ENCODE measurements around the gene PTPRN2.

The PTPRN2 gene

GRCh38 chr7:157613575-157614322 lies 973.9 kb downstream of the PTPRN2 start:
- DNase-seq = no peak

- DNase-seq = no peak
Measured at GRCh38 chr7:157612664-157613561, 974.7 kb downstream of the PTPRN2 start.

DNA sequence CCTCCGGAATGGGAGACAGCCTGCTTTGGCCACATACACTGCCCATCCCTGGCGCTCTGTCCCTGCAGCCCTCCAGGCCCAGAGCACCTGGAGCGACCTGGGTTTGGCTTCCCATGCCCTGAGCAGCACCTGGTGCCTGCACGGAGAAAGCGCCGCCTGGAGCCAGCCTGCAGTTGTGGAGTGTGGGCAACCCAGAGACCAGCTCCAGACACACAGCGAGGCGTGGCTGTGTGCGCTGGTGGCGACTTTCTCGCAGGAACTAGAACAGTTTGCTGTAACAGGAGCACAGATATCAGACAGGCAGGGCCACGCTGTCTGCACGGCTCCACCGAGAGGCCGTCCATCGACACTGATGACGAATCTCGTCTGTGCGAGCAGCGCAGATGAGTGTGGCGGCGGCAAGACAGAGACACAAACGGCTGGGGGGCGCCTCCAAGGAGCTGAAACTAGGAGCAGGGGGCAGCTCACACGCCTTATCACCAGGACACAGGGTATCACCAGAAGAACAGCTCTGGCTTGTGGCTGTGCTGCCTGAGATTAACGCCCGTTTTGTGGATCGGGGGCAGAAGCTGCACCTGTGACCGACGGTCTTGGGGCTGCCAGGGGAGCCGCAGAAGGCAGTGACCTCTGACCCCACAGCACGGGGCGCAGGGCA lies 975.5 kb downstream of the PTPRN2 start:
- no peak for DNase-seq

DNA sequence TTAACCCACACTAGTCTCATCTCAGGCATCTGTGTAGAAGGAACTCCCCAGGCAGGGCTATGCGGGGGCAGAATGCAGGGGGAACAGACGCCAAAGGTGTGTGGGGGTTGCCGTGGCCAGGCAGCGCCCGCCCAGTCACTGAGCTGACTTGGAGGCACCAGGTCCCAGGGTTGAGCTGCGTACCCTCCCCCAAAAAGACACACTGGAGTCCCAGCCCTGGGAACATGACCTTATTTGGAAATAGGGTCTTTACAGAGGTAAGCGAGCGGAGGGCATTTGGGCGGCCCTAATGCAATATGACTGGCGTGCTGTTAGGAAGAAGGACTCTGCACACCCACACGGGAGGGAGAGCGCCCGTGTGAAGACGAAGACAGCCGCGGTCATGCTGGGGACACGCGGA lies 976.3 kb downstream of the PTPRN2 start:
- no peak for DNase-seq

GRCh38 chr7:157610671-157611295 lies 976.8 kb downstream of the PTPRN2 start:
- no peak for DNase-seq

GRCh38 chr7:157609932-157610640 lies 977.5 kb downstream of the PTPRN2 start:
- DNase-seq = no peak

DNA sequence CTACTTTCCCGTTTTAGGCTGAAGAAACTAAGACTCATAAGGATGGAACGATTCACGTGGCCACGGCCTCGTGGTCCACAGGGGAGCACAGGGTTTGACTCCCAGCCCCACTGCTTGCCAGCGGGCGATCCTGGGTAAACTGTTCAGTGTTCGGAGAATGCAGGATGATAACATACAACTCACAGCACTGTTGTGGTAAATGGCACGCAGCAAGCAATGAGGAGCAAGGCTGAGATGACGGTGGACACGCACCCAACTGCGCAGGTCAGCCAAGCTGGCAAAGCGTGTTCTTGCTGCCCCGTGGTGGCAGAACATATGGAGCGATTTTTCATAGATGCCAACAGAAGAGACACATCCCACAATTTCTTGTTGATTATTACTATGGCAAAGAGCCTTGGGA lies 978.1 kb downstream of the PTPRN2 start:
- DNase-seq = no peak

GRCh38 chr7:157607218-157607617 lies 980.4 kb downstream of the PTPRN2 start:
- DNase-seq = no peak

DNA sequence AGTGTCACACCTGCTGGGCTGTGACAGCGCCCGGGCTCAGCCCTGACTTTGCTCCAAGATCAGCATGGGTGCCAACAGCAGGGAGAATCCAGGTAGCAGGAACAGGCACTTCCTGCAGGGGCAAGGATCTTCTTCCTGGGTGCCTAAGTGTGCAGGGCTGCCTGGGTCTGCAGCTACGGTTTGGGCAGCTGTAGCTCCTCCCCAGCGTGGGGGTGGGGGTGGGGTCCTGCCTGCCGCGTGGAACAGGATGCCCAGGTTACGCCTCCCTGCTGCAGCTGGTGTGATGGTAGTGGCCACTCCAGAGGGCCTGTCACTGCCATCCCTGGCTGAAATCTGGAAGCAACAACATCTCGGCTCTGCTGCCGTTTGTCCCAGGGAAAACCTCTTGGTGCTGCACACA lies 981.5 kb downstream of the PTPRN2 start:
- no peak for DNase-seq

GRCh38 chr7:157605638-157606037 lies 982.0 kb downstream of the PTPRN2 start:
- DNase-seq = no peak

GRCh38 chr7:157604661-157605381 lies 982.8 kb downstream of the PTPRN2 start:
- DNase-seq = no peak

GRCh38 chr7:157603716-157604115 lies 983.9 kb downstream of the PTPRN2 start:
- DNase-seq = no peak

DNA sequence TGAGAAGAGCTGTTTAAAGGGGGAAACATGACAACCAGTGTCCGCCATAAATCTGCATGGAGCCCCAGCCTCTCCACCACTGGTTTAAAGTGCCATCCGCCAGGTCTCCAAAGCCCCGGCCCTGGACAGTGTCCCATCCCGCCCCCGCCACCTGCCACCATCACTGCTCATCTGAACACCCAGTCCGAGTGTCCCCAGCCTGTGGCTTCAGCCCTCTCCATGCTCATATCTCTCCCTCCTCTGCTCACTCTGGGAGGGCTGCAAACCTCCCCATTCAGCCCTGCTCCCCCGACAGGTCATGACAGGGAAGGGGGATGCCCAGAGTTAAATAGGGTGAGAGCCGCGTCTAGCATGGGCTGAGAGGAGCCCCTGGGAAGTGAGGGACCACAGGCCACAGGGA lies 984.6 kb downstream of the PTPRN2 start:
- DNase-seq = no peak

GRCh38 chr7:157602581-157602980 lies 985.0 kb downstream of the PTPRN2 start:
- DNase-seq = no peak

DNA sequence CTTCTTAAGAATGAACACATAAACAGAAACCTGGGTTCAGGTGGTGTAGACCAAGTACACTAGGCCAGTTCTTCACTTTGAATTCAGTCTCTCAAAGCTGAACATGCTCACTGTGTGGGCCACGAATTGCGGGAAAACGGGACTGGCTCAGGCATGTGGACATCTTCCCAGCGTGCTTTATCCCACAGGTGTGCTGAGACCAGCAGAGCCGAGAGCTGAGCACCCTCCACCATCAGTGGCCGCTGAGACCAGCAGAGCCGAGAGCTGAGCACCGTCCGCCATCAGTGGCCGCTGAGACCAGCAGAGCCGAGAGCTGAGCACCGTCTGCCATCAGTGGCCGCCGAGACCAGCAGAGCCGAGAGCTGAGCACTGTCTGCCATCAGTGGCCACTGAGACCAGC lies 985.5 kb downstream of the PTPRN2 start:
- no peak for DNase-seq

DNA sequence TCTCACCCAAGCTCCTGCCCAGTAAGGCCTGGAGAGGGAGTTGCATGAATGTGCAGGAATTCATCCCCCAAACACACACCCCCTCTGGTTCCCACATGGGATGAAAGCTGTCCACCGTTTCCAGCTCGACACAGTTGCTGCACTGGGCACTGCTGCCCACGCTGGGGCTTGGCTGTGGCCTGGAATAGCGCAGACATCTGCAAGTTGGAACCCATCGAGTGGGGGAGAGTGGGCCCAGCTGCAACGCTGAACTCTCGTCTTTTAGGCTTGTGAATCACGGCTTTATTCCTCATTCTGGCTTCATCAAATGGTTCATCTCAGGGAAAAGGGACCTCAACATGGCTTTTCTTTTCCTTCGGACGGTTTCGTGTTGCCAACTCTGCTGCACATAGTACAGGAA lies 986.1 kb downstream of the PTPRN2 start:
- DNase-seq = no peak

- no peak for DNase-seq
Measured at GRCh38 chr7:157599491-157599890, 988.1 kb downstream of the PTPRN2 start.

DNA sequence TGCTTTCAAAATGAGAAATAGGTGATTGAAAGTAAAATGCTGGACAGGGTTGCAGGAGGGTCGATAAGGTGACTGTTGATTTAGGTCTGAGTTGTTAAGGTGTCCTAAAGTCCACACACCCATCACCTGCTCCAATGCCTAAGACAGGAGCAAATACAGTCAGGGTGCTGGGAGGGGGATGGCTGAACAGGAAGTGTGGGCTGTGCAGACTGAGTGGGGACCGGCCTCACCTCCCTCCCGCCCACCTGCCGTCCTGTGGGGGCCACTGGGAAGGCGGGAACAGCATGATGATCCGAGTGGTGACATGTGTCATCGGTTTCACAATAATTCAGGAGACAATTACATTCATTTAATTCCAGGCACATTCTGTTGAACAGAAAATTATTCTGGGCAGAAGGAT lies 990.1 kb downstream of the PTPRN2 start:
- DNase-seq = no peak

- no peak for DNase-seq
Measured at GRCh38 chr7:157596881-157597280, 990.7 kb downstream of the PTPRN2 start.

GRCh38 chr7:157596471-157596870 lies 991.2 kb downstream of the PTPRN2 start:
- no peak for DNase-seq

- DNase-seq = no peak
Measured at GRCh38 chr7:157596026-157596425, 991.6 kb downstream of the PTPRN2 start.

Data from NCI-H146 (cell line).